HG02571 (cell line): Measurements from ENCODE around the gene NCF1.
"Not testable (repeated sequence)": the region's sequence is repeated elsewhere in the genome, so short reads cannot be mapped to it uniquely, and the experiment has no call there.

Experiments
- ATAC-seq: cut with Tn5 transposase; IDR thresholded peaks from one replicate; pipeline ENCODE4 v1.9.1; 2021; ENCODE audit warnings: mild to moderate bottlenecking, moderate library complexity; ENCODE audit not compliant: unreplicated experiment

NCF1 gene

GRCh38 chr7:74783595-74783994 lies 9.8 kb downstream of the NCF1 start:
- not testable (repeated sequence) for ATAC-seq

GRCh38 chr7:74788369-74789150 lies 14.7 kb downstream of the NCF1 start:
- ATAC-seq: peak; percentile 85

GRCh38 chr7:74789200-74789736 lies 15.5 kb downstream of the NCF1 start:
- ATAC-seq: peak; percentile 2

GRCh38 chr7:74797848-74798622 lies 24.2 kb downstream of the NCF1 start:
- not testable (repeated sequence) for ATAC-seq

- ATAC-seq: not testable (repeated sequence)
Measured at GRCh38 chr7:74798644-74799043, 24.8 kb downstream of the NCF1 start.

- not testable (repeated sequence) for ATAC-seq
Measured at GRCh38 chr7:74815882-74816281, 42.1 kb downstream of the NCF1 start.

- ATAC-seq: peak; percentile 77
Measured at GRCh38 chr7:74820146-74820805, 46.5 kb downstream of the NCF1 start.

- not testable (repeated sequence) for ATAC-seq
Measured at GRCh38 chr7:74821259-74821658, 47.4 kb downstream of the NCF1 start.

- not testable (repeated sequence) for ATAC-seq
Measured at GRCh38 chr7:74829959-74830358, 56.1 kb downstream of the NCF1 start.

- not testable (repeated sequence) for ATAC-seq
Measured at GRCh38 chr7:74830411-74830810, 56.6 kb downstream of the NCF1 start.
